Erythroblast (primary cell): Measurements from ENCODE around the gene PCBP3.
"Not testable (repeated sequence)": the region's sequence is repeated elsewhere in the genome, so short reads cannot be mapped to it uniquely, and the experiment has no call there.

ENCODE experiments used
- DNase-seq, 2 experiments: peaks; one replicate each; lab custom pipeline; 2025; lab: John Stamatoyannopoulos, UW
- GATA1 ChIP-seq: IDR thresholded peaks from 2 replicates; pipeline ENCODE4 v1.6.1; 2011; ENCODE audit warnings: low read depth, mild to moderate bottlenecking, control low read depth, low read length, moderate library complexity
- POLR2A ChIP-seq: IDR thresholded peaks from 2 replicates; pipeline ENCODE4 v1.6.1; 2011; ENCODE audit warnings: mild to moderate bottlenecking, low read length

PCBP3 gene

GRCh38 chr21:45713613-45714012 lies 70.1 kb downstream of the PCBP3 start:
- no peak for DNase-seq
- no peak for TF ChIP-seq POLR2A
- TF ChIP-seq GATA1, result no peak

- DNase-seq, result no peak
- TF ChIP-seq POLR2A (no peak), GATA1 (no peak)
Measured at GRCh38 chr21:45715441-45715840, 71.9 kb downstream of the PCBP3 start.

DNA sequence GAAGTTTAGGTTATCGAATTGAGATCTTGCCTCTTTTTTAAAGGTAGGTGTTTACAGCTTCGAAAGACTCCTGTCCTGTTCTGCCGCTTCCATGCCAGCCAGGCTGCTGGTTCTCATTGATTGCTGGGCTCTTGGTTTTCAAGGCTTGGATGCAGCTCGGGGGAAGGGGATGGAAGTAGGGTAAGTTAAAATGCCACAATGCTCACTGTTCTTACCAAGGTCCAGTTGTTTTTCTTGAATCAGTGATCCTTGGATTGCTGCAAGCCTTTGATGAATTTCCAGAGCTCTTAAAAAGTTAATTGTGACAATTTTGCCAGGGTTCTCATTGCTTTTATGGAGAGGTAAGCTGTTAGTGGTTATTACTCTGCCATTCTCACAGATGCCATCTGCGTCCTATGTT lies 74.9 kb downstream of the PCBP3 start:
- DNase-seq, result no peak
- TF ChIP-seq POLR2A (no peak), GATA1 (no peak)

GRCh38 chr21:45719177-45719802 lies 75.8 kb downstream of the PCBP3 start:
- DNase-seq, result no peak
- TF ChIP-seq GATA1 (no peak), POLR2A (no peak)

GRCh38 chr21:45720204-45720603 lies 76.7 kb downstream of the PCBP3 start:
- DNase-seq, result not testable (repeated sequence)

- TF ChIP-seq POLR2A (no peak), GATA1 (no peak)
- no peak for DNase-seq
Measured at GRCh38 chr21:45721671-45722070, 78.1 kb downstream of the PCBP3 start.

DNA sequence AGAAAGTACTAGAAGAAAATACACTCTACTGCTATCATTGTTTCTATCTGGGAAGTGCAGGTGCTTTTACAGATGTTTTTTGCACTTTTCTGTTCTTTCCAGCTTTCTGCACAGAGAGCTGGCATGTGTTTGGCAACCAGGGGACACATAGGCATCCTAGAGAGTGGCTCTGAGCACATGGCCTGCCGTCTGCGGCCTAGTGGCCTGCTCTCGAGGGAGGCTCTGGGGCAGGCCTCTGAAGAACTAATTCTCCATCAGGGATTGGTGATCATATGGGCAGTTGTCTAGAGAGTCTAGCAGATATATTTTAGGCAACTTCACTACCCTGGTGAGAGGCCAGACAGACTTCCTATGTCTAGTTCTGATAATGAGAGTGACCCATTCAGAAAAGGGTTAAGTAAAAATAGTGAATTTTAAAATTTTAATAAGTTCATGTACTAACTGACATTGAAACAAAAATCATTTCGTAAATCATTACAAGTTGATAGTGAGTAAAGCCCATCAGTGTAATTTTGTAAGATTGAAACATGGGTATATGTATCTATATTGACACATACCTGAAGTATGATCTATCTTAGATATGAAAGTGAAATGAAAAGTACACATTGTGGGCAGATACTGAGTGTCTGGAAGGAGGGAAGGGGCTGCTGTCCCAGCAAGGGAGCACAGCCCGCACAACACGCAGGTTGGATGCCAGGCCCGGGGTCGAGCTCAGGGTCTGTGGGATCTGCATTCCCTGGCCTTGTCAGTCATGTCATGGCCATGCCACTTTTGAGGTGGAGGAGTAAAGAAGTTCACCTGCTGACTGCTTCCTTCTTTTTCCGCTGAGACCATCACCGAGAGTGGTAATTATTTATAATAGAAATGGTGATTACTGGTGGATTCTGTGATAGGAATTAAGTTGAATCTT lies 79.8 kb downstream of the PCBP3 start:
- DNase-seq, result no peak
- TF ChIP-seq GATA1 (no peak), POLR2A (no peak)

GRCh38 chr21:45724345-45724961 lies 80.9 kb downstream of the PCBP3 start:
- no peak for TF ChIP-seq POLR2A
- no peak for TF ChIP-seq GATA1

DNA sequence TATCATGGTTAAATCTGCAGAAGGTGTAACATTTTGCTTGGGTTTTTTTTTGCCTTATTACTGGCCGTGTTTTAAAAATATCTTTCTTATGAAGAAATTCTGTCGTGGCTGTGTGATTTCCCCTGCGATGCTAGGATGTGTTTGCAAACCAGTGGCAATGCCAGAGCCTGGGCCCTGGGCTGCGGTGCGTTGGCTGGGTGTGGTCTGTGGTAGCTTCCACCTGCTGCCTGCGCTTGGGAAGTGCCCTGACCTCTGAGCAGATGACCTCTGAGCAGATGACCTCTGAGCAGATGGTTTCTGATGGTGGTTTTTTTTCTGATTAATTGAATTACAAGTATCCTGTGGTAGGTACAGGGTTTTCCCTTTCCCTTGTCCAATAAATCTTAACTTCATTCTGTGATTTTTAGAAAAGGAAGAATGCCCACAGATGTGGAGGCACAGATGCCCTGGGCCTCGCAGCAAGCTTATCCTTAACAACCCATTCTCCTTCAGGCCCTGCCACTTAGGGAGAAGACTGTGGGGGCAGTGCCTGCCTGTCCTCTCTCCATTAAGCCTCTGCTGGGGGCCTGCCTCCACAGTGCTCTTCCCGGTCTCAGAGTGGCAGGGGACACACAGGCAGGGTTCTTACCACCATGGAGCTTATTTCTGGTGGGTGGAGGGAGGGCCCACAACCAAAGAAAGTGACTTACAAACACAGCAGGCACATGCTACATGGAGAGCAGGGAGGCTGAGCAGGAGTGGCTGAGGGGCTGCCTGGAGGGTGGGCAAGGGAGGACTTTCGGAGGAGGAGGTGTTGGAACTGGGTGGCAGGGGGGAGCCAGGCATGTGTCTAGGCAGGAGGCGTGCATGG lies 81.7 kb downstream of the PCBP3 start:
- no peak for TF ChIP-seq POLR2A
- TF ChIP-seq GATA1, result no peak
- DNase-seq, result no peak

More at GRCh38 chr21:45724345-45724961, 80.9 kb downstream of the PCBP3 start:
- DNase-seq, result no peak

- TF ChIP-seq GATA1 (no peak), POLR2A (no peak)
- no peak for DNase-seq
Measured at GRCh38 chr21:45725844-45726200, 82.3 kb downstream of the PCBP3 start.

GRCh38 chr21:45726438-45726837 lies 82.9 kb downstream of the PCBP3 start:
- DNase-seq, result no peak
- TF ChIP-seq POLR2A (no peak), GATA1 (no peak)

DNA sequence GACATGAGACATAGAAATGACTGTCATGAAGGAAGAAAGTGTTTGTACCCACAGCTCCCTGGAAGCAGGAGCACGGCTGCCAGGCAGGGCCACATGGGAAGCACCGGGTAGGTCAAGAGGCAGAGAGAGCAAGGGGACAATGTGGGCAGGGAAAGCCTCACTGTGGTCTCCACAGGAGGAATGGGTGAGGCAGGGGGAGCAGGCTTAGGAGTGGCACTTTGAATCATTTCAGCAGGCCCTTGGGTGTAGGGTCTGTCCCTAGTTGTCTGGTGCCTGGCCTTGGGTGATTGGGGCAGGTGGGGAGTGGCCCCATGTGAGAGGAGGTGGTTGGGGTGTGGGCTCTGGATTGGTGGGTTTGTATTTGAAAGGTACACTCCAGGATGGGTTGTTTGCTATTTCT lies 83.9 kb downstream of the PCBP3 start:
- DNase-seq, result no peak
- TF ChIP-seq POLR2A (no peak), GATA1 (no peak)

DNA sequence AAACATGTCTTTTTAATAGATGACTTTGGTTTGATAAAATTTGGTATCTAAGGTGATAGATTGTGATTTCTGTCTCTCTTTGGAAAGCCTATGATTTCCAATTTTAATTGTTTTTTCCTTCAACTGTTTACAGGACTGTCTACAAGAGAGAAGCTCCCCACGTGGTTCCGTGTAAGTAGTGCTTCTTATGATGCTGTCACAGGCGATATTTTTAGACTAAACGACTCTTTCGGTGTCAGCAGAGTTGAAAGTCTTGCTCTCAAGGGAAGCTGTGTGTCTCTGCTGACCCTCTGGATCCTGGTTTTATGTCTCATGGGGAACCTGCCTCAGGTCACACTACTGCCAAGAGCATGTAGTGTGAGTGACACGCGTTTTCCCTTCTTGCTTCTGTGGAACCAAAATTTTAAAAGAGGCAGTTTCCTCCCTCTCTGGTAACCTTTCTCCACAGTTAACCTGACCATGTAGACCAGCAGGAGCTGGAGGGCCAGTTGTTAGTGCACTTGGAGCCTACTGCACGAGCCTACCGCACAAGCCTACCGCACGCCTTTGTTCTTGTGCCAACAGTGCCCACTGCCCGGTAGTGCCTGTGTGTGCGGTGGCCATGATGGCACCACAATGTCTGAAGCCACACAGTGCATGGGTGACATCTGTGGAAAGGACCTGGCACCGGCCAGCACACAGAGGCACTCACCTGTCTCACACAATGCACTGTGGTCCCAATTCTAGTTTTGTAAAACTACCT lies 91.9 kb downstream of the PCBP3 start:
- no peak for TF ChIP-seq GATA1
- no peak for TF ChIP-seq POLR2A
- no peak for DNase-seq
